Measurements from ENCODE around the gene E2F3. TPM values are rescaled to one million over a fixed set of nuclear protein-coding genes. Genes with fewer than 3 reads are reported as not detected.
A peak's percentile ranks its signal among the peaks of the same experiment; 100 is the strongest.

E2F3 gene
- total RNA-seq, 8 experiments from 2014 or later, result 6.1 to 24.3 (median 8.3) TPM

GRCh38 chr6:20416567-20417345 is 15.1 kb downstream of the E2F3 start:
- WGBS, 10 experiments, result 51 to 100% (median 80%) methylated on average over 1 to 4 of the region's 4 CpGs; no CpG with 5 or more reads in 1 of the 10 experiments
- H3K27ac ChIP-seq, result no peak overlapping the region
- in situ Hi-C loops (cut with MboI; ENCODE audit: low pct_unique_long_range_greater_than_20kb in 2 of 9, low sequenced_read_pairs in 9 of 9, unreplicated experiment in 9 of 9), result loop anchor here in 1 of 9 experiments (10.0 kb wide), 1 partner anchor 98 kb away; no protein-coding TSS in a partner anchor
- H3K4me1 ChIP-seq (replicated peaks in 1 of 2), result no peaks in the 10 kb centered on the region
- no peak overlapping the region for H3K4me3 ChIP-seq
- no peak for ATAC-seq (replicated peaks in 6 of 8)

GRCh38 chr6:20417819-20418218 is 16.1 kb downstream of the E2F3 start:
- in situ Hi-C loops (cut with MboI; ENCODE audit: low pct_unique_long_range_greater_than_20kb in 2 of 9, low sequenced_read_pairs in 9 of 9, unreplicated experiment in 9 of 9), result loop anchor here in 1 of 9 experiments (10.0 kb wide), 1 partner anchor 97 kb away; no protein-coding TSS in a partner anchor
- ATAC-seq (replicated peaks in 6 of 8), result no peak
- Histone ChIP-seq H3K4me3 (no peak overlapping the region), H3K27ac (no peak overlapping the region), H3K4me1 (replicated peaks in 1 of 2) (no peaks in the 10 kb centered on the region)
- WGBS, 10 experiments, result 70 to 100% (median 92%) methylated on average over 1 to 6 of the region's 6 CpGs; no CpG with 5 or more reads in 2 of the 10 experiments

GRCh38 chr6:20426177-20427082 is 24.8 kb downstream of the E2F3 start:
- WGBS, 10 experiments, result 83 to 100% (median 97%) methylated on average over 1 to 3 of the region's 3 CpGs; no CpG with 5 or more reads in 2 of the 10 experiments
- H3K4me1 ChIP-seq (replicated peaks in 1 of 2), result no peaks in the 10 kb centered on the region
- ATAC-seq (replicated peaks in 6 of 8), result no peak
- H3K27ac ChIP-seq, result no peak overlapping the region
- in situ Hi-C loops (cut with MboI; ENCODE audit: low pct_unique_long_range_greater_than_20kb in 2 of 9, low sequenced_read_pairs in 9 of 9, unreplicated experiment in 9 of 9), result no loop called here
- H3K4me3 ChIP-seq, result no peak overlapping the region

- no peak overlapping the region for H3K4me3 ChIP-seq
- in situ Hi-C loops (cut with MboI; ENCODE audit: low pct_unique_long_range_greater_than_20kb in 2 of 9, low sequenced_read_pairs in 9 of 9, unreplicated experiment in 9 of 9), result no loop called here
- no peak for ATAC-seq (replicated peaks in 6 of 8)
- WGBS, 10 experiments, result 50 to 100% (median 90%) methylated on average over 1 to 6 of the region's 6 CpGs; no CpG with 5 or more reads in 2 of the 10 experiments
- no peak overlapping the region for H3K27ac ChIP-seq
- H3K4me1 ChIP-seq (replicated peaks in 1 of 2), result no peaks in the 10 kb centered on the region
Measured at GRCh38 chr6:20427856-20428255, 26.2 kb downstream of the E2F3 start.

- H3K4me1 ChIP-seq (replicated peaks in 1 of 2), result no peaks in the 10 kb centered on the region
- in situ Hi-C loops (cut with MboI; ENCODE audit: low pct_unique_long_range_greater_than_20kb in 2 of 9, low sequenced_read_pairs in 9 of 9, unreplicated experiment in 9 of 9), result no loop called here
- 85 to 100% (median 99%) methylated on average over 2 to 5 of the region's 5 CpGs; no CpG with 5 or more reads in 2 of the 10 experiments for WGBS, 10 experiments
- no peak for ATAC-seq (replicated peaks in 6 of 8)
- no peak overlapping the region for H3K27ac ChIP-seq
- H3K4me3 ChIP-seq, result no peak overlapping the region
Measured at GRCh38 chr6:20432692-20433091, 31.0 kb downstream of the E2F3 start.

GRCh38 chr6:20433321-20433720 is 31.6 kb downstream of the E2F3 start:
- Histone ChIP-seq H3K27ac (no peak overlapping the region), H3K4me1 (replicated peaks in 1 of 2) (no peaks in the 10 kb centered on the region), H3K4me3 (no peak overlapping the region)
- ATAC-seq (replicated peaks in 6 of 8), result no peak
- in situ Hi-C loops (cut with MboI; ENCODE audit: low pct_unique_long_range_greater_than_20kb in 2 of 9, low sequenced_read_pairs in 9 of 9, unreplicated experiment in 9 of 9), result no loop called here
- WGBS, 10 experiments, result 83 to 100% (median 95%) methylated on average over 1 to 3 of the region's 3 CpGs

- in situ Hi-C loops (cut with MboI; ENCODE audit: low pct_unique_long_range_greater_than_20kb in 2 of 9, low sequenced_read_pairs in 9 of 9, unreplicated experiment in 9 of 9), result no loop called here
- Histone ChIP-seq H3K4me3 (no peak overlapping the region), H3K27ac (no peak overlapping the region), H3K4me1 (replicated peaks in 1 of 2) (no peaks in the 10 kb centered on the region)
- 0 to 92% (median 76%) methylated on average over 2 of the region's 2 CpGs; no CpG with 5 or more reads in 1 of the 10 experiments for WGBS, 10 experiments
- peak in 1 of 8 experiments; percentile 27 for ATAC-seq (replicated peaks in 6 of 8)
Measured at GRCh38 chr6:20433929-20434328, 32.2 kb downstream of the E2F3 start.

- Histone ChIP-seq H3K27ac (no peak overlapping the region), H3K4me1 (replicated peaks in 1 of 2) (no peaks in the 10 kb centered on the region), H3K4me3 (no peak overlapping the region)
- in situ Hi-C loops (cut with MboI; ENCODE audit: low pct_unique_long_range_greater_than_20kb in 2 of 9, low sequenced_read_pairs in 9 of 9, unreplicated experiment in 9 of 9), result no loop called here
- ATAC-seq (replicated peaks in 6 of 8), result peak in 3 of 8 experiments; percentile 75 to 97 (median 86)
- 67 to 100% (median 93%) methylated on average over 1 to 3 of the region's 6 CpGs; no CpG with 5 or more reads in 4 of the 10 experiments for WGBS, 10 experiments
Measured at GRCh38 chr6:20434766-20435165, 33.1 kb downstream of the E2F3 start.

GRCh38 chr6:20436719-20437118 is 35.0 kb downstream of the E2F3 start:
- ATAC-seq (replicated peaks in 6 of 8), result no peak
- no peak overlapping the region for H3K27ac ChIP-seq
- H3K4me1 ChIP-seq (replicated peaks in 1 of 2), result peaks cover 0 to 2% of the 10 kb centered on the region in 2 donors
- 100% methylated on average over 1 to 2 of the region's 2 CpGs; no CpG with 5 or more reads in 4 of the 10 experiments for whole genome bisulfite sequencing, 10 experiments
- no peak overlapping the region for H3K4me3 ChIP-seq
- in situ Hi-C loops (cut with MboI; ENCODE audit: low pct_unique_long_range_greater_than_20kb in 2 of 9, low sequenced_read_pairs in 9 of 9, unreplicated experiment in 9 of 9), result no loop called here

GRCh38 chr6:20437639-20438038 is 36.0 kb downstream of the E2F3 start:
- in situ Hi-C loops (cut with MboI; ENCODE audit: low pct_unique_long_range_greater_than_20kb in 2 of 9, low sequenced_read_pairs in 9 of 9, unreplicated experiment in 9 of 9), result no loop called here
- 82 to 100% (median 93%) methylated on average over 1 to 7 of the region's 8 CpGs for WGBS, 10 experiments
- no peak for ATAC-seq (replicated peaks in 6 of 8)
- H3K4me3 ChIP-seq, result no peak overlapping the region
- no peak overlapping the region for H3K27ac ChIP-seq
- peaks cover 0 to 5% of the 10 kb centered on the region in 2 donors for H3K4me1 ChIP-seq (replicated peaks in 1 of 2)

GRCh38 chr6:20438462-20439070 is 36.9 kb downstream of the E2F3 start:
- ATAC-seq (replicated peaks in 6 of 8), result no peak
- Histone ChIP-seq H3K4me3 (no peak overlapping the region), H3K4me1 (replicated peaks in 1 of 2) (peaks cover 0 to 5% of the 10 kb centered on the region in 2 donors), H3K27ac (no peak overlapping the region)
- WGBS, 10 experiments, result 67 to 100% (median 82%) methylated on average over 1 to 4 of the region's 4 CpGs; no CpG with 5 or more reads in 1 of the 10 experiments
- in situ Hi-C loops (cut with MboI; ENCODE audit: low pct_unique_long_range_greater_than_20kb in 2 of 9, low sequenced_read_pairs in 9 of 9, unreplicated experiment in 9 of 9), result no loop called here

- in situ Hi-C loops (cut with MboI; ENCODE audit: low pct_unique_long_range_greater_than_20kb in 2 of 9, low sequenced_read_pairs in 9 of 9, unreplicated experiment in 9 of 9), result no loop called here
- no peak for ATAC-seq (replicated peaks in 6 of 8)
- WGBS, 10 experiments, result 86 to 100% (median 100%) methylated on average over 1 to 3 of the region's 3 CpGs
- H3K4me3 ChIP-seq, result no peak overlapping the region
- no peak overlapping the region for H3K27ac ChIP-seq
- H3K4me1 ChIP-seq (replicated peaks in 1 of 2), result peaks cover 0 to 5% of the 10 kb centered on the region in 2 donors
Measured at GRCh38 chr6:20439558-20439957, 37.9 kb downstream of the E2F3 start.
